IPS-20b (cell line): ENCODE results near the gene PFKFB2.

Source experiments
- H3K27ac ChIP-seq: one replicate; pipeline ENCODE4 v1.5.1; 2013; ENCODE audit warnings: low read length
- H3K27me3 ChIP-seq: 2 replicates; pipeline ENCODE4 v1.6.1; 2013; ENCODE audit warnings: mild to moderate bottlenecking, low read length, inconsistent platforms; ENCODE audit not compliant: insufficient read depth
- H3K36me3 ChIP-seq: 2 replicates; pipeline ENCODE4 v1.6.1; 2013; ENCODE audit warnings: low read depth, mild to moderate bottlenecking, inconsistent platforms, low read length, moderate library complexity; ENCODE audit not compliant: insufficient read depth
- H3K4me1 ChIP-seq: 2 replicates; pipeline ENCODE4 v1.6.1; 2013; ENCODE audit warnings: mild to moderate bottlenecking, control low read depth, inconsistent platforms, low read length, moderate library complexity; ENCODE audit not compliant: insufficient read depth
- H3K4me3 ChIP-seq: 2 replicates; pipeline ENCODE4 v1.5.1; 2013; ENCODE audit warnings: mild to moderate bottlenecking, low read length, inconsistent platforms
- H3K9ac ChIP-seq: 2 replicates; pipeline ENCODE4 v1.6.1; 2013; ENCODE audit warnings: low read depth, mild to moderate bottlenecking, inconsistent platforms, low read length, moderate library complexity
- H3K9me3 ChIP-seq: 2 replicates; pipeline ENCODE4 v1.6.1; 2013; ENCODE audit warnings: mild to moderate bottlenecking, low read depth, low read length, inconsistent platforms; ENCODE audit not compliant: insufficient read depth

Gene PFKFB2

DNA sequence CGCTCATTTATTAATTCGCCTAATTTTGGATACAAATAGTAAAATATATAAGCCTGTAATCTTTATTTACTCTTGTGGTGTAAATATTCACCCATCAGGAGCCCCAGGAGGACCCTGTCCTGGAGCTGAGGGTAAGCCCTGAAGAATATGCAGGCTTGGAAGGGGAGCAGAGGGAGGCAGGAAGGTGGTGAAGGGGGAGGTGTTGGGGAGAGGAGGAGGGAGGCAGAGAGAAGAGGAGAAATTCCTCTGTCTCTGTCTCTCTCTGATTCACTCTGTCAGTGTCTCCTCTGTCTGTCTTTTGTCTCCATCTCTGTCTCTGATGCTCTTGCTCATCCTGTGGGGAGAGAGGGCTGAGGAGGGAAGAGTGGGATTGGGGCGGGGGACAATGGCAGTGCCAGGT is 32.8 kb downstream of the PFKFB2 start:
- no peaks in the 10 kb centered on the region for H3K27me3 ChIP-seq
- H3K36me3 ChIP-seq: no peaks in the 10 kb centered on the region
- no peak overlapping the region for H3K9ac ChIP-seq
- H3K4me1 ChIP-seq: no peaks in the 10 kb centered on the region
- no peak overlapping the region for H3K4me3 ChIP-seq
- no peaks in the 10 kb centered on the region for H3K9me3 ChIP-seq
- H3K27ac ChIP-seq: no peak overlapping the region

DNA sequence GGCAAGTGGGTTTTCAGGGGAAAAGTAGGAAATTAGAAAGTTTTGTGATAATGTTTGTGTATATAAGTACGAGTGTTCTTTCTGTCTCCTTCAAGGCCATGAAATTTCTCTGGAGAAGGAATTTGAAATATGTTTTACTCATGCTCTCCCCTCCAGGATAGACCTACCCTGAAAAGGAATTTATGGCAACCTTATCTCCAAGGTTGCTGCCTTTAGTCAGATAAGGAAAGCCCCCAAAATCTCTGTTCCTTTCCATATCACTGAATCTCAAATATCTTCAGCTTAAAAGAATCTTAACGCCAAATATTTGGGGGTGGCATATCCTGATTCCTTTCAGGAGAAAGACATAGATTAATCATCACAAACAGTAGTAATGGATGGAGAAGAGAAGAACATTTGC is 35.1 kb downstream of the PFKFB2 start:
- Histone ChIP-seq H3K9me3 (no peaks in the 10 kb centered on the region), H3K27ac (no peak overlapping the region), H3K27me3 (no peaks in the 10 kb centered on the region), H3K36me3 (no peaks in the 10 kb centered on the region), H3K9ac (no peak overlapping the region), H3K4me3 (no peak overlapping the region), H3K4me1 (no peaks in the 10 kb centered on the region)

DNA sequence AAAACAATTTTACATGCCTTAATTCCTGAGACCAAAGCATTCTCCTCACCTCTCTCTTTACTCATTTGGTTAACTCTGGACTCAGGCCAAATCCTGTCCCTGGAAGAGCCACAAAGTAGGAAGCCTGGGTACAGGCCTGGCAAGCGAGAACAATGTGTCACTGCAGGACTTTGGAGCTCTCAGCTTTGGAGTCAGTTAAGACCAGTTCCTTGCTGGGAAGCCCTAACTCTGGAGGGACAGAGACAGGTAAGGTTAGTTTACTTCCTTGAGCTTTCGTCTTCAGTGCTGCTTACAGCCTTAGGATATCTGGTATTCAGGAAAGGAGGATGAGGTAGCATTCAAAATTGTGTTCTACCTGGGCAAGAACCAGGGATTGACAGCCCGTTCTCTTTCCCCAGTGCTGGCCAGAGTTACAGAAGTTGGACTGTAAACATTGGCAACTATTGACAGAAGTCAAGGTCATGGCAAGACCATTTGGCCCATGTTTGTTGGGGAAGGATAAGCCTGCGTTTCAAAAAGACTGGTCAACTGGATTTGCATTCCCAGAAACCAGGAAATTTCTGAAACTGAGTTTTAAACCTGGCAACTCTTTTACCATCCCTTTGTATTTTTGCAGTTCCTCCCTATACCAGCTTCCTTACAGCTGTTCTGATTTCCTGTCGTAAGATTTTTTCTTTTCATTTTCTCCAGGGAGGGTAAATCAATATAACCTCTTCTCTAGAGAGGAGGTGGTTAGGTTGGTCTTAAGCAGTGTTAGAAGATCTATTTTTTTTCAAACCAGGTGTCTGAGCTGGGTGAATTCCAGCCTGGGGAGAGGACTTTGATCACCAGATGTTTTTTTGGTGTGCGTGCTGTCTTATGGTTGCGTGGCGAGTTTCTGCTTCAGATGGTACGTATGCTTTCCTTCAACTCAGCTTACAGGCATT is 35.9 kb downstream of the PFKFB2 start, which contains the start of gene C4BPB:
TSS of gene C4BPB (plus strand) at position 160 of the 926 bp plus-strand sequence. CDS start at position 832, 672 bp downstream.
- Histone ChIP-seq H3K9me3 (no peaks in the 10 kb centered on the region), H3K27ac (no peak within 1 kb of the TSS), H3K4me3 (no peak within 1 kb of the TSS), H3K9ac (no peak within 1 kb of the TSS), H3K27me3 (no peaks in the 10 kb centered on the region), H3K36me3 (no peaks in the 10 kb centered on the region), H3K4me1 (no peaks in the 10 kb centered on the region)

DNA sequence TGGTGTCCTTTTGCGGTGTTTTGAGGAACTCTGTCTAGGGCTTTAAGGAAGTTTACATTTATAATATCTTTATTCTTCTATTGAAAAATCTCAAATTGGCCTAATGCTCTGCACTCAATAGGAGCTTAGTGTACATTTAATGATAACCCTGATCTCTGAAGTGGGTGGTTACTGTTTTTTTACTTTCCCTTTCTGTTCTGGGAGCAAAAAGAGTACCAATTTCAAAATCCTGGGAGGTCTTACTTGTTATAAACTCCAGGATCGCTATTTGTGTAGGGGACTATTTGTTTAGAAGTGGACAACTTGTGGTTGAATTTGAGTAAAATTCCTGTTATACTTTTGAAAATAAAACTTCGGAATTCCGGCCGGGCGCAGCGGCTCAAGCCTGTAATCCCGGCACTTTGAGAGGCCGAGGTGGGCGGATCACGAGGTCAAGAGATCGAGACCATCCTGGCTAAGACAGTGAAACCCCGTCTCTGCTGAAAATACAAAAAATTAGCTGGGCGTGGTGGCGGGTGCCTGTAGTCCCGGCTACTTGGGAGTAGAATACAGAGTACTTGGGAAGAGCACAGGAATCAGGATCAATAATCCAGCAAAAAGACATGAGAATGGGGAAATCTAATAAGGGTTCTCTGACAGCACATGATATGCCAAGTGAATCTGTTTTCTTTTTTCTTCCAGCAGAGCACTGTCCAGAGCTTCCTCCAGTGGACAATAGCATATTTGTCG is 36.7 kb downstream of the PFKFB2 start:
- Histone ChIP-seq H3K9me3 (no peaks in the 10 kb centered on the region), H3K9ac (no peak overlapping the region), H3K4me3 (no peak overlapping the region), H3K4me1 (no peaks in the 10 kb centered on the region), H3K27ac (no peak overlapping the region), H3K27me3 (no peaks in the 10 kb centered on the region), H3K36me3 (no peaks in the 10 kb centered on the region)

DNA sequence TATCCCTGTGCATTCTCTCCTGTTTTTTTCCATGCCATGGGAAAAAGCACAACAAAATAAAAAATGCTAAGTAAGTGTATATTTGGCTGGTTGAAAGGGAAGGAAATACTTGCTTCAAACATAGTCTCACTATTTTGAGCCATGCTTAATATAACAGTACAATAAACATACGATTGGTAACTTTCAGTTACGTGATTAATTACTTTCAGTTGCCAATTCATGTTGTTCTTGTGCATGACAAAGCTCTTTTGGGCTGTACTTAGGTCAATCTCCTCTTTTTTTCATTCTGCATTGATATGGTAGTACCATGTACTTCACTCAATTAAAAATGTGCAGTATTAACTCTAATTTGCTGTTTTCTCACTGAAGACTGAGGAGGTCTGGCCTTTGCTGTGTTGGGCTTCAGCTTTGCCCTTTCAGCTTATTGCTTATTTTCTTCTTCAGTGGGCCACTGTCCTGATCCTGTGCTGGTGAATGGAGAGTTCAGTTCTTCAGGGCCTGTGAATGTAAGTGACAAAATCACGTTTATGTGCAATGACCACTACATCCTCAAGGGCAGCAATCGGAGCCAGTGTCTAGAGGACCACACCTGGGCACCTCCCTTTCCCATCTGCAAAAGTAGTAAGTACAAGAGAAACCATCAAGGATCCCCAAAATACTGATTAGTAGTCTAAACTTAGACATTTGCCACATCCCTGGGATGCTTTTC is 38.3 kb downstream of the PFKFB2 start:
- no peaks in the 10 kb centered on the region for H3K27me3 ChIP-seq
- H3K9ac ChIP-seq: no peak overlapping the region
- no peak overlapping the region for H3K27ac ChIP-seq
- H3K4me3 ChIP-seq: no peak overlapping the region
- H3K4me1 ChIP-seq: no peaks in the 10 kb centered on the region
- no peaks in the 10 kb centered on the region for H3K9me3 ChIP-seq
- H3K36me3 ChIP-seq: no peaks in the 10 kb centered on the region

DNA sequence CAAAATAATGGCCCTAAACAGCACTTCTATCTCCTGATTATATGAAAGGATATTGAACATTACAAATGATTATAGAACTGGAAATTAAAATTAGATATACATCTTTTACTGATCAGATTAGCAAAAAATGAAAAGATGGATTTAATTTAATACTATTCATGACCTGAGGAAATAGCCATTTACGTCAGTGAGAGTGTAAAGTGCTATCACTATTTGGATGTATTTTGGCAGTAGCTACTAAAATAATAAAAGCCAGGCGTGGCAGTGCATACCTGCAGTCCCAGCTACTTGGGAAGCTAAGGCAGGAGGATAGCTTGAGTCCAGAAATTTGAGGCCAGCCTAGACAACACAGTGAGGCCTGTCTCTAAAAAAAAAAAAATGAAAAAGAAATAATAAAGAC is 40.9 kb downstream of the PFKFB2 start:
- Histone ChIP-seq H3K27ac (no peak overlapping the region), H3K4me3 (no peak overlapping the region), H3K4me1 (no peaks in the 10 kb centered on the region), H3K9me3 (peaks cover 15% of the 10 kb centered on the region), H3K36me3 (no peaks in the 10 kb centered on the region), H3K27me3 (no peaks in the 10 kb centered on the region), H3K9ac (no peak overlapping the region)

DNA sequence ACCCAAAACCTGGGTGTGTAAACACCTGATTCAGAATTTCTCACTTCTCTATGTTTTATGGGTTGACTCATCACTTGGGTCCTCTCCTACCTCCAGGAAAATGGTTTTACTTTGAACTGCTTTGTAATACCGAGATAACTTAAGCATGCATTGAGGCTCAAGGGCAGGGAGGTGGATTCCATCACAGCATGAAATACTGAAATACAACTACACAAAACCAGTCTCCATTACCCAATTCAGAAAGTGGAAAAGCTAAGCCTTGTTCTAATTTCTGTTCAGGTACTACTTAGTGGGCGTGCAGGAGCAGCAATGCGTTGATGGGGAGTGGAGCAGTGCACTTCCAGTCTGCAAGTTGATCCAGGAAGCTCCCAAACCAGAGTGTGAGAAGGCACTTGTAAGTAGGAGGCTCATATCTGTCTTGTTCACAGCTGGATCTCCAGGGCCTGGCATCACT is 44.8 kb downstream of the PFKFB2 start:
- Histone ChIP-seq H3K4me1 (no peaks in the 10 kb centered on the region), H3K4me3 (no peak overlapping the region), H3K9me3 (peaks cover 19% of the 10 kb centered on the region), H3K9ac (no peak overlapping the region), H3K27ac (no peak overlapping the region), H3K27me3 (no peaks in the 10 kb centered on the region), H3K36me3 (no peaks in the 10 kb centered on the region)

DNA sequence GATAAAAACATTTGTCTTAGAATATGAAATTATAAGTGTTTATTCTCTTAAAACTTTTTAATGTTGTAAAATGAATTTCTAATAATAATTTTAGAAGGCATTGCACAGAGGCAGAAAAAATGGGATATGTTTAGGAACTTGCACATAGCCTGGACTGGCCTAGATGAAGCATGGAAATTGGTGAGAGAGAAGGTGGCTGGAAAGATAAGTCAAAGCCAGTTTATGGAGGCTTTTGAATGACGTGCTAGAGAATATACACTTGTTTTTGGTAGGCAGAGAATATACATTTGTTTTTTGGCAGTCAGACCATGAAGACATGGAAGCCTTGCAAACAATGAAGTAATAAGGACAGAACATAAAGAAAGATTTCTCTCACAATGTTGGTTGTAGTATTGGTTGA is 48.6 kb downstream of the PFKFB2 start:
- no peak overlapping the region for H3K9ac ChIP-seq
- no peaks in the 10 kb centered on the region for H3K27me3 ChIP-seq
- H3K27ac ChIP-seq: no peak overlapping the region
- no peak overlapping the region for H3K4me3 ChIP-seq
- no peaks in the 10 kb centered on the region for H3K36me3 ChIP-seq
- peaks cover 19% of the 10 kb centered on the region for H3K9me3 ChIP-seq
- no peaks in the 10 kb centered on the region for H3K4me1 ChIP-seq

DNA sequence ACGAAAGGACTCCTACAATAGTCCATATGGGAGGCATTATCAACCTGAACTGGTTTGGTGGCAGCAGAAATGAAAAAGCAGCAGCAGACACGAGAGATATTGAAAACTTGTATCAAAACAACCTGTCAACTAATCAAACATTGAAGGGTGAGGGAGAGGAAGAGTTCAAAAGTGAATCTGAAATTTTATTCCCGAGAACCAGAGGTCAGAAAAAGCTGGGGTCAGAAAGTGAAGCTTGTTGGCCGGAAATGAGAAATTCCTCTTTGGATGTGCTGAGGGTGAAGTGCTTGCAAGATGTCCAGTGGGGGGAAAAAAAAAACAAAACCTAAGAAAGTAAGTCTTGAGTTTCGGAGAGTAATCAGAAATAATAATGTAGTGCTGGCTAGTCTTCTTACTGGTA is 49.1 kb downstream of the PFKFB2 start:
- H3K4me3 ChIP-seq: no peak overlapping the region
- no peaks in the 10 kb centered on the region for H3K4me1 ChIP-seq
- H3K27me3 ChIP-seq: no peaks in the 10 kb centered on the region
- H3K27ac ChIP-seq: no peak overlapping the region
- H3K9me3 ChIP-seq: peaks cover 19% of the 10 kb centered on the region
- no peaks in the 10 kb centered on the region for H3K36me3 ChIP-seq
- no peak overlapping the region for H3K9ac ChIP-seq

DNA sequence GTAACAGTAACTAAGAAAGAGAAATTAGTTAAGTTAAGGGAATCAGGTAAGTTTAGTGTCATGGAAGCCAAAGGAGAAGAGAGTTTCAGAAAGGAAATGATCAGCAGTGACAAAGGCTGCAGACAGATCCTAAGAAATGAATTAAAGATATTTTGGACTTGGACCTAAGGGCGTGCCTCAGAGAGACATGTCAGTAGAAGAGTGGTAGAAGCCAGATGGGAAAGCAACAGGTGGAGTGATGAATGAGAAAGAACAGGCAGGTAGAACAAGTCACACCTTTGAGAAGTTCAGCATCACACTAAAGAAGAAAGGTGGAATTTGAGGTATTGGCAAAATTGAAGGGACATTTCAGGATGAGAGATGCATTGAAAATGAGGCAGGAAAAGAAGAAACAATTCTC is 49.6 kb downstream of the PFKFB2 start:
- H3K27me3 ChIP-seq: no peaks in the 10 kb centered on the region
- no peaks in the 10 kb centered on the region for H3K36me3 ChIP-seq
- no peak overlapping the region for H3K27ac ChIP-seq
- no peak overlapping the region for H3K4me3 ChIP-seq
- H3K9me3 ChIP-seq: peaks cover 17% of the 10 kb centered on the region
- no peak overlapping the region for H3K9ac ChIP-seq
- no peaks in the 10 kb centered on the region for H3K4me1 ChIP-seq

DNA sequence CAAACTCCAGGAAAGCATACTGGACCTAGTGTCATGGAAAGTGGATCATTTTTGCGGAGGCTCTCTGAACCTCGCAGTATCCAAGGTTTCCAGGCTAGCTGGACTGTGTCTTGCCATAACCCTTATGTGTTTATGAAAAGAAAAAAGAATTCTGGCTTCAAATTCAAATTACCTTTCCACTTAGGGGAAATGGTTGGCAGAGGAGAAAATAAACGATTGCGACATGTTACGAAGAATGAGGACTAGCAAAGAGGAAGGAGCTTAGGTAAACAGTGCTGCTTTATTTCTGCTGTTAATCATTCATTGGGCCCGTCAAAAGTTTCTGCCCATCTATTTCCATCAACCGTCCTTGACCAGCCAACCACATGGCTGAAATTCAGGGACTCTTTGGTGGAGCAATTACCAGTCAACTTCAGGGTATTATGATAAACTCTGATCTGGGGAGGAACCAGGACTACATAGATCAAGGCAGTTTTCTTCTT is 50.9 kb downstream of the PFKFB2 start, which contains the start of gene C4BPA:
TSS of gene C4BPA (plus strand) at position 342 of the 482 bp plus-strand sequence. CDS start 8,793 bp downstream, outside the sequence.
- Histone ChIP-seq H3K36me3 (no peaks in the 10 kb centered on the region), H3K4me3 (no peak within 1 kb of the TSS), H3K4me1 (no peaks in the 10 kb centered on the region), H3K27me3 (no peaks in the 10 kb centered on the region), H3K9me3 (peaks cover 5% of the 10 kb centered on the region; the same call in 1 of the 2 replicates), H3K27ac (no peak within 1 kb of the TSS), H3K9ac (no peak within 1 kb of the TSS)
